Astrocyte of the hippocampus (primary cell): ENCODE measurements around the gene NUB1.
A peak's percentile ranks its signal among the peaks of the same experiment; 100 is the strongest.
"Not testable (repeated sequence)": the region's sequence is repeated elsewhere in the genome, so short reads cannot be mapped to it uniquely, and the experiment has no call there.

Source experiments
- DNase-seq: peaks from one replicate; pipeline ENCODE4 v3.0.0; 2011; ENCODE audit warnings: low read depth, low spot score

Gene NUB1

GRCh38 chr7:151341357-151342101 lies at the start of gene NUB1:
Gene NUB1, plus strand, starts transcription at chr7:151341812. Its CDS starts 3,538 bp downstream, at chr7:151345350.
- DNase-seq = peak; percentile 96

- DNase-seq = no peak
Observed at GRCh38 chr7:151292850-151293249, 48.8 kb upstream of the NUB1 start.

GRCh38 chr7:151296202-151296992 lies 45.2 kb upstream of the NUB1 start:
- no peak for DNase-seq

GRCh38 chr7:151298765-151299164 lies 42.8 kb upstream of the NUB1 start:
- no peak for DNase-seq

GRCh38 chr7:151299530-151299929 lies 42.1 kb upstream of the NUB1 start:
- no peak for DNase-seq

- DNase-seq = no peak
Observed at GRCh38 chr7:151299940-151300645, 41.5 kb upstream of the NUB1 start.

- no peak for DNase-seq
Observed at GRCh38 chr7:151301471-151302462, 39.8 kb upstream of the NUB1 start.

GRCh38 chr7:151304251-151304650 lies 37.4 kb upstream of the NUB1 start:
- DNase-seq = not testable (repeated sequence)

GRCh38 chr7:151304856-151305255 lies 36.8 kb upstream of the NUB1 start:
- DNase-seq = no peak

GRCh38 chr7:151306374-151306773 lies 35.2 kb upstream of the NUB1 start:
- DNase-seq = no peak

GRCh38 chr7:151306860-151307259 lies 34.8 kb upstream of the NUB1 start:
- DNase-seq = no peak

GRCh38 chr7:151307536-151307935 lies 34.1 kb upstream of the NUB1 start:
- no peak for DNase-seq

GRCh38 chr7:151308256-151308655 lies 33.4 kb upstream of the NUB1 start:
- no peak for DNase-seq

GRCh38 chr7:151308791-151309190 lies 32.8 kb upstream of the NUB1 start:
- no peak for DNase-seq

- DNase-seq = peak; percentile 61
Observed at GRCh38 chr7:151309311-151309710, 32.3 kb upstream of the NUB1 start.

GRCh38 chr7:151310578-151310977 lies 31.0 kb upstream of the NUB1 start:
- no peak for DNase-seq

- DNase-seq = no peak
Observed at GRCh38 chr7:151311294-151311864, 30.2 kb upstream of the NUB1 start.

- DNase-seq = no peak
Observed at GRCh38 chr7:151312356-151312755, 29.3 kb upstream of the NUB1 start.

GRCh38 chr7:151312831-151313809 lies 28.5 kb upstream of the NUB1 start:
- no peak for DNase-seq

- DNase-seq = peak; percentile 61
Observed at GRCh38 chr7:151313857-151314256, 27.8 kb upstream of the NUB1 start.
